Tibial nerve (tissue), 3 donors: Measurements from ENCODE around the gene METTL15.

Source experiments
- POLR2A ChIP-seq, 2 donors: fragments of 450-650 bp; IDR thresholded peaks; one replicate each; pipeline ENCODE4 v1.6.1; 2017; ENCODE audit warnings: antibody characterized with exemption in 2 of 2, mild to moderate bottlenecking in 2 of 2, moderate library complexity in 2 of 2
- TF ChIP-seq, protein P1 (sequence below), 5 experiments: fragments of 200-600 bp in 3 of 5; fragments of 450-650 bp in 2 of 5; sonication (generic) in 3 of 5; IDR thresholded peaks; one replicate each; pipeline ENCODE4 v1.5.1; 2016 to 2019; ENCODE audit warnings: antibody characterized with exemption in 5 of 5, mild to moderate bottlenecking in 3 of 5, moderate library complexity in 2 of 5

DNA sequence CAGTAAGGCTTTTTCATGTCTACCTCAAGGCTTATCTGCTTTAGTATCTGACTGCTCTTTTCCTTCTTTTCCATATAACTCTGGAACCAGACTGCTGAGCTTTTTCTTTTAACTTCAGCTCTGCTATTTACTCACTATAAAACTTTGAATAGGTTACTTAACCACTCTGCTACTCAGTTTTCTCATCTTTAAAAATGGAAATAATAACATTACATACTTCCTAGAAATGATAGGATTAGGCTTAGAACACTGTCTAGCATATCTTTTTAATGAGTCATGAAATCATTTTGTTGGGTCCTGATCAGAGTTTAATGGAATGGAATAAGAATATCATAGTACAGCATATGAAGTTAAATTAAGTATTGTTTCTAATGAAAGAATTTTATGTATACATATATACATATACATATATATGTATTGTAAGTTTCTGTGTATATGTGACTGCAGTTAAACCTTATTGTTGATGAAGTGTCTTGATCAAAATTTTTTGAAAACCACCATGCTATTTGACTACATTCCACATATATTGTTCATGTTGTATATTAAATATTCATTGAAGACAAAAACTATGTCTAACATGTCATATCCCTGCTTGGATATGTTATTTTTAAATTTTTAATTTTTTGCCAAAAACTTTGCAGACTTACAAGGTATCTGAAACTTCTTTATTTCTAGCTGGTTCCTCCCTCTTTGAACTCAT lies 120.2 kb downstream of the METTL15 start:
- TF ChIP-seq, protein P1, sequence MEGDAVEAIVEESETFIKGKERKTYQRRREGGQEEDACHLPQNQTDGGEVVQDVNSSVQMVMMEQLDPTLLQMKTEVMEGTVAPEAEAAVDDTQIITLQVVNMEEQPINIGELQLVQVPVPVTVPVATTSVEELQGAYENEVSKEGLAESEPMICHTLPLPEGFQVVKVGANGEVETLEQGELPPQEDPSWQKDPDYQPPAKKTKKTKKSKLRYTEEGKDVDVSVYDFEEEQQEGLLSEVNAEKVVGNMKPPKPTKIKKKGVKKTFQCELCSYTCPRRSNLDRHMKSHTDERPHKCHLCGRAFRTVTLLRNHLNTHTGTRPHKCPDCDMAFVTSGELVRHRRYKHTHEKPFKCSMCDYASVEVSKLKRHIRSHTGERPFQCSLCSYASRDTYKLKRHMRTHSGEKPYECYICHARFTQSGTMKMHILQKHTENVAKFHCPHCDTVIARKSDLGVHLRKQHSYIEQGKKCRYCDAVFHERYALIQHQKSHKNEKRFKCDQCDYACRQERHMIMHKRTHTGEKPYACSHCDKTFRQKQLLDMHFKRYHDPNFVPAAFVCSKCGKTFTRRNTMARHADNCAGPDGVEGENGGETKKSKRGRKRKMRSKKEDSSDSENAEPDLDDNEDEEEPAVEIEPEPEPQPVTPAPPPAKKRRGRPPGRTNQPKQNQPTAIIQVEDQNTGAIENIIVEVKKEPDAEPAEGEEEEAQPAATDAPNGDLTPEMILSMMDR (IDR thresholded peaks at IDR 0.05) = no peak
- no peak for TF ChIP-seq POLR2A (IDR thresholded peaks at IDR 0.05)
